SH-SY5Y (cell line): ENCODE measurements around the gene RPS6KA5.

Source experiments
- GATA2 ChIP-seq: IDR thresholded peaks from 2 replicates; pipeline ENCODE4 v1.6.1; 2011; ENCODE audit warnings: mild to moderate bottlenecking, low read depth, low read length
- GATA3 ChIP-seq: IDR thresholded peaks from 2 replicates; pipeline ENCODE4 v1.6.1; 2011; ENCODE audit warnings: low read depth, mild to moderate bottlenecking, low read length, moderate library complexity

Gene RPS6KA5

DNA sequence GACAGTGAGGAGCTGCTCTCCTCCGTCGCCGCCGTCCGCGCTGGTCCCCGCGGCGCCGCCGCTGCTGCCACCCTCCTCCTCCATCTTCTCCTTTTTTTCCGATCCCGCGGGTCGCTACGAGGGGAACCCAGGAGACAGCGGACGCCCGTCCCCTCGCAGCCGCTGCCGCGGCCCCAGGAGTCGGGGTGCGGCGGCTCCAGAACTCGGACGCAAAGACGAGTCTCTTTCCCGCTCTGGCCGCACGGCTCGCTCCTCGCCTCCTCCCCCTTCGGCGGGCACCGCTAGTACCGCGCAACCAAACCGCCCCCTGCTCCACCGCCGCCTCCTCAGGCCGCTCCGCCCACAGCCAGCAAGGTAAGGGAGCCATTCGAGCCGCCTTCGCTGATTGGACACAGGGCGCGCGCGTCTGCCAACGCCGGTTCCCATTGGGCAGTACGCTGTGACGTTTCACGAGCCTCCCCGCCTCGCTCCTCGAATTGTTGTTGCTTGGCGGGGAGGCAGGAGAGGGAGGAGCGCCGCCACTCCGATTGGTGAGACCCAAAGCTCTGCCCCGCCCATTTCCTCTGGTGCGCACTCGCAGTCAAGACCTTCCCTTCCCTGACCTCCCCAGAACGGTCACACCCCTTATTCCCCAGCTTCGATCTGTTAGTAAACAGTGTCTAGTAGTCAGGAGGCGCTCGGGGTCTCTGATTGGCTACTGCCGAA lies at the start of gene RPS6KA5:
RPS6KA5 (minus strand) TSS at position 291 of the 705 bp plus-strand sequence; CDS start at position 84, 207 bp downstream.
- TF ChIP-seq GATA3 (no peak), GATA2 (no peak)

DNA sequence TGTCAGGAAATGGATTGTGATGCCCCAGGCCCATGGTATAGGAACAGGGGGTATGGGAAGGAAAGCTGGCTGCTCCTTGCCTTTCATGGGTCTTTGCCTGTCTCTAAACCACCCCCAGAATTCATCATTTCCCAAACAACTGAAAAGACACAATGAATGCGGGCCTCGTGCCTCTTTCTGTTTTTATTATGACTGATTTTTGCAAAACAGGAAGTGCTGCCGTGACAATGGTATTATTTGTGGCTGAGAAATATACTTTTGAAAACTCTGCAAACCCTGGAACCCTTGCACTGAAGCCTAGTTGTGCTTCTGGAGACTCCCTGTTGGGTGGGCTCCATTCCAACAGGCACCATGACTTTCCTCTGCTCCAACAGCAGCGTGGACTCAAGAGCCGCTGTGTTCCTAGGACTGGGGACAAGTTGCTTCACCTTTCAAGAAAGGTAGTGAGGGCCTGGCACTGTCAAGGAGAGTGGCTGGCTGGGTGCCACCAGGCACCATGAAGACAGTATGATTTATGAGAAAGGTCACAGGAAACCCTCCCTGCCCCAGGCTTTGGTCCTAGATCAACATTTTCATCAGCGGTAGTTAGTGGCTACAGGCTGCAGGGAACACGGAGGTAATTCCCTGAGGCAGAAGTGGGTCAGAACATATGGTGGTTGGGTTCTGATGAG lies 48.6 kb upstream of the RPS6KA5 start:
- TF ChIP-seq GATA3 (no peak), GATA2 (no peak)

DNA sequence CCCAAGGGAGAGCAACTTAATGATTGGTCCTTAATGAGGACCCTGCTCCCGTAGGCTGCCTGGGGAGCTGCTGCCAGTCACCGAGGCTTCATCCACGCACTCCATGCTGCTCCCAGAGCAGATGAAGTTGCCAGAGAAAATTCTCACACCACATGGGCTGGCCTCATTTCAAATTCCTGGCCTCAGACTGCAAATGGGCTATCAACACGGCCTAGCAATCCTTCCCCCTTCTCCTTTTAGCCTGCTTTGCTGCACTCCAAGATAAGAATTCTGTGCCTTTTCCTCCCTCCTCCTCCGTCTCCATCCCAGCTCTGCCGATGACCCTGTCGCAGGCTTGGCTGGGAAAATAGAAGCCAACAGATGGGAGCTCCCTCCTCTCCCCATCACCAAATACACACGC lies 42.7 kb upstream of the RPS6KA5 start:
- TF ChIP-seq GATA3 (no peak), GATA2 (no peak)

GRCh38 chr14:91100102-91100501 lies 39.7 kb upstream of the RPS6KA5 start:
- no peak for TF ChIP-seq GATA2
- no peak for TF ChIP-seq GATA3

- TF ChIP-seq GATA2 (no peak), GATA3 (no peak)
Observed at GRCh38 chr14:91098591-91098990, 38.1 kb upstream of the RPS6KA5 start.

DNA sequence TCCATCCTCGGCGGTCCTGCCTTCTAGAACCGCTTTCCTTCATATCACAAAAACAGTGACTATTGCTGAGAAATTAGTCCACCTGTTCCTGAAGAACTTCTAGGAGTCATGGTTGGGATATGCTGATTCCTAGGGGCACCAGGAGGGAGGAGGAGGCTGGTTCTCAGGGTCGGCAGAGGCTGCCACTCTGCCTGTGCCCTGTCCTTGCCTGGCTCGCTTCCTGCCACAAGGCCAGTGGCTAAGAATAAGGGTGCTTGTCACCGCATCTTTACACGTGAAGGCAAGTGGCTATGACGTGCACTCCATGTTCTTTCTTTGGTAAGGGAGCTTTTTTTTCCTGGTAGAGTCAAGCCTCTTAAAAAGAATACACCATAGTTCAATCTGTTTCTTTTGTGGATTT lies 34.7 kb upstream of the RPS6KA5 start:
- TF ChIP-seq GATA2: no peak
- no peak for TF ChIP-seq GATA3

DNA sequence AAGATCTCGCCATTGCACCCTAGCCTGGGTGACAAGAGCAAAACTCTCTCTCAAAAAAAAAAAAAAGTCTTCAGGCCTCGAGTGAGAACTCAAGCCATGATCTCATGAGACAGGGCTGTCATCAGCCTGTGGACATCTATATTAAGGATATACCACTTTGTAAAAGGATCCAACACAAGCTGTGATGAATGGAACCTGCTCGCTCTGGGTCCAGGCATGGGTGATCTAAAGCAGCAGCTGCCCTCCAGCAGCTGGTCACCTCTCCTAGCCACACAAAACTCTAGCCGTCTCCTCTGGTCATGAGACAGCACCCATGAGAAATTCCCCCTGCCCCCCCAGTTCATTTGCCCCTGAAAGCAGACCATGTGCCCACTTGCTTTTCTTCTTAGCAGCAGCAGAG lies 34.3 kb upstream of the RPS6KA5 start:
- TF ChIP-seq GATA3 (no peak), GATA2 (no peak)

DNA sequence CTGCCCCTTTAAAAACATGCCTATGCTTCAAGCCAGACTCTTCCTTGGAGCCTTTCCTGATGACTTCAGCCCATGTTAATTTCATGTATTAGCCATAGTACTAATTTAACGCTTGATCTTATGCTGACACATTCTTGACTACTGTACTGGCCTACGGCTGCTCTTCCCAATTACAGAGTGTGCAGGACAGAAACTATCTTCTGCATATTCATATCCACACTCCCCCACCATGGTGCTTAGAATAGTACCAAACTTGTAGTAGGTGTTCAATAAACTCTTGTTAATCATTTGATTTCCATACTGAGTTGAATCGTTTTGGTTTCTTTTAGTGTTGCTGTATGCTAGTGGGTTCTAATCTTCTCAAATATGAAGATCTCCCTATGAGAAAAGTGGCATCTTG lies 31.6 kb upstream of the RPS6KA5 start:
- TF ChIP-seq GATA3 (no peak), GATA2 (no peak)

DNA sequence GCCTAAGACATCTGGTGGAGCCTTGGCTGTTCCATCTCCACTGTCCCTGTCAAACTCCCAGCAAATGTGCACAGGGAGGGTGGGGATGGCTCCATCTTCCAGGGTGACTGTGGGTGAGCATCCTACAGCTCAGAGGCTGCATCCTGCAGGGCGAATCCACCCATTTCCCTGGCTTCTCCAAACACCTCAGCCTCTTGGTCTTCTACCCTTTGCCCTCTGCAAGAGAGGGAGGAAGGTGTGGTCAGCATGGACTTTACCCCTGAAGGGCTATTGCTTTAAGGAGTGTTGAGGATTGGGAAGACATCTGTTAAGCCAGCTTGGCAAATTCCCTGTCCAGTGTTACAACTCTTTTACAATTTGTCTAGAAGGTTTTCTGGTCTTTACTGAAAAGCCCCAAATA lies 30.3 kb upstream of the RPS6KA5 start:
- TF ChIP-seq GATA3 (no peak), GATA2 (no peak)

DNA sequence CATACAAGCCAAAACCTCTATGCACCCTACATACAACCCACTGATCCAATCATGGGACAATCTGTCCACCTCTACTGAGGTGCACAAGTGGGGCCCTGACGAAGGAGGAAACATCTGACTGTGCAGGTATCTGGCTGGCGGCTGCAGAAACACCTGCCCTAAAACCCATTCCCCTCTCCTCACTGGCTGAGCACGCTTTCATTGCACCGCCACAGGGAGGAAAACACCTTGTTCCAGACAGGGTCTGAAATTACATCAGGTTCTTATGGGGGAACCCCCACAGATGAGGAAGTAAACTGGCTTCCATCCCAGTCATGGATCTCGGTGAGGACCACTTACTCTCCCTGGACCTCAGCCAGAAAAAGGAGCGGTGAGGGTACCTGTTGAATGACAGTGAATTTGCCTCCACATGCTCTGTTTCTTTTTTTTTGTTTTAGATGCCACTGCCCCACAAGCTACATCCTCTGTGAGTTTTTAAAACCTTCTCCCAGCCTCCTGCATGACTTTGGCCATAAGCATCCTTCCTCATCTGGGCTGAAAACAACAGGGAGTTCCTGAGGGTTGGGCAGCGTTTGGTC lies 29.6 kb upstream of the RPS6KA5 start:
- TF ChIP-seq GATA2 (no peak), GATA3 (no peak)

- no peak for TF ChIP-seq GATA3
- no peak for TF ChIP-seq GATA2
Observed at GRCh38 chr14:91088585-91089235, 28.3 kb upstream of the RPS6KA5 start.

DNA sequence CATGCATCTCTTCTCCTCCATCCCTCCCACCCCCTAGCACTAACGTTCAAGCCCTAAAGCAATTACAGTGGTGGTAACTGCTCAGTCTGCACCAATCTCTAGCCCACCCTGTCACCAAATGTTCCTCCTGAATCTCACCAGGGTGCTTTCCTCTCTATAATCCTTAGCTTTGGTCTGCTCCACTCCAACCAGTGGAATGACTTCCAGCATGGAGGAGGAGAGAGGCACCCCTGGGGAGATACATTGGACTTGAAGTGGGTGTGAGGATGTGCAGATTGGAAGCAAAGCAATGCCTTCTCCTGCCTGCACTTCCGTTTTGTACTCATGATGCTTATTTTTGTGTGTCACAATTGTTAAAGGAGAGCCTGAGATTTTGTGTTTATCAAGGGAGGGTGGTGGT lies 24.1 kb upstream of the RPS6KA5 start:
- TF ChIP-seq GATA2: no peak
- no peak for TF ChIP-seq GATA3

- TF ChIP-seq GATA2: no peak
- TF ChIP-seq GATA3: no peak
Observed at GRCh38 chr14:91082282-91082681, 21.8 kb upstream of the RPS6KA5 start.

DNA sequence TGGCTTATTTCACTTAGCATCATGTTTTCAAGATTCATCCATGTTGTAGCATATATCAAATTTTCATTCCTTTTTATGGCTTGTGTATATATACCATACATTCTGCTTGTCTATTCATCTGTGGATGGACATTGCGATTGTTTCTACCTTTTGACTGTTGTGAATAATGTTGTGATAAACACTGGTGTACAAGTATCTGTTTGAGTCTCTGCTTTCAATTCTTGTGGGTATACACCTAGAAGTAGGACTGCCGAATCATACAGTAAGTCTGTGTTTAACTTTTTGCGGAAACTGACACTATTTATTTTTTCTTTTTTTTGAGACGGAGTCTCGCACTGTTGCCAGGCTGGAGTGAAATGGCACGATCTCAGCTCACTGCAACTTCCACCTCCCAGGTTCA lies 19.6 kb upstream of the RPS6KA5 start:
- TF ChIP-seq GATA2 (no peak), GATA3 (no peak)
